DLD1 (cell line): Measurements from ENCODE around the gene CBFA2T3.

ENCODE experiments used
- in situ Hi-C: cut with HindIII; loops from 2 replicates; pipeline ENCODE4 v1.10.0; 2017; ENCODE audit warnings: low sequenced_read_pairs

CBFA2T3 gene

GRCh38 chr16:88965411-88965810 lies 11.6 kb downstream of the CBFA2T3 start:
- in situ Hi-C loops = loop anchor here (25.0 kb wide), 1 partner anchor 147 kb away; no protein-coding TSS in a partner anchor

- in situ Hi-C loops = loop anchor here (25.0 kb wide), 1 partner anchor 148 kb away; no protein-coding TSS in a partner anchor
Observed at GRCh38 chr16:88964636-88965035, 12.4 kb downstream of the CBFA2T3 start.

GRCh38 chr16:88963583-88963982 lies 13.4 kb downstream of the CBFA2T3 start:
- in situ Hi-C loops = loop anchor here (25.0 kb wide), 1 partner anchor 149 kb away; no protein-coding TSS in a partner anchor

GRCh38 chr16:88962478-88963152 lies 14.4 kb downstream of the CBFA2T3 start:
- in situ Hi-C loops = loop anchor here (25.0 kb wide), 1 partner anchor 150 kb away; no protein-coding TSS in a partner anchor

GRCh38 chr16:88961011-88961410 lies 16.0 kb downstream of the CBFA2T3 start:
- in situ Hi-C loops = loop anchor here (25.0 kb wide), 1 partner anchor 151 kb away; no protein-coding TSS in a partner anchor

GRCh38 chr16:88960516-88960915 lies 16.5 kb downstream of the CBFA2T3 start:
- in situ Hi-C loops = loop anchor here (25.0 kb wide), 1 partner anchor 152 kb away; no protein-coding TSS in a partner anchor

GRCh38 chr16:88959022-88959421 lies 18.0 kb downstream of the CBFA2T3 start:
- in situ Hi-C loops = loop anchor here (25.0 kb wide), 1 partner anchor 153 kb away; no protein-coding TSS in a partner anchor

- in situ Hi-C loops = loop anchor here (25.0 kb wide), 1 partner anchor 154 kb away; no protein-coding TSS in a partner anchor
Observed at GRCh38 chr16:88957887-88958577, 19.0 kb downstream of the CBFA2T3 start.

GRCh38 chr16:88957433-88957767 lies 19.6 kb downstream of the CBFA2T3 start:
- in situ Hi-C loops = loop anchor here (25.0 kb wide), 1 partner anchor 155 kb away; no protein-coding TSS in a partner anchor

- in situ Hi-C loops = loop anchor here (25.0 kb wide), 1 partner anchor 156 kb away; no protein-coding TSS in a partner anchor
Observed at GRCh38 chr16:88956546-88957432, 20.2 kb downstream of the CBFA2T3 start.

- in situ Hi-C loops = loop anchor here (25.0 kb wide), 1 partner anchor 156 kb away; no protein-coding TSS in a partner anchor
Observed at GRCh38 chr16:88955906-88956305, 21.1 kb downstream of the CBFA2T3 start.

GRCh38 chr16:88953003-88953690 lies 23.9 kb downstream of the CBFA2T3 start:
- in situ Hi-C loops = loop anchor here (25.0 kb wide), 1 partner anchor 159 kb away; no protein-coding TSS in a partner anchor

GRCh38 chr16:88951989-88952388 lies 25.0 kb downstream of the CBFA2T3 start:
- in situ Hi-C loops = loop anchor here (25.0 kb wide), 1 partner anchor 160 kb away; no protein-coding TSS in a partner anchor

GRCh38 chr16:88951501-88951900 lies 25.5 kb downstream of the CBFA2T3 start:
- in situ Hi-C loops = loop anchor here (25.0 kb wide), 1 partner anchor 161 kb away; no protein-coding TSS in a partner anchor

GRCh38 chr16:88948781-88949490 lies 28.1 kb downstream of the CBFA2T3 start:
- in situ Hi-C loops = no loop called here

GRCh38 chr16:88945473-88945872 lies 31.5 kb downstream of the CBFA2T3 start:
- in situ Hi-C loops = no loop called here

- in situ Hi-C loops = no loop called here
Observed at GRCh38 chr16:88943741-88944140, 33.3 kb downstream of the CBFA2T3 start.

GRCh38 chr16:88943131-88943664 lies 33.8 kb downstream of the CBFA2T3 start:
- in situ Hi-C loops = no loop called here
